K562 (cell line): ENCODE results near the gene SACS.

ENCODE experiments used
- BRD9 ChIP-seq: fragments of 450-650 bp; IDR thresholded peaks from 2 replicates; pipeline ENCODE4 v1.6.1; 2018; ENCODE audit warnings: low read depth; ENCODE audit not compliant: partially characterized antibody
- CHAMP1 ChIP-seq: fragments of 450-650 bp; IDR thresholded peaks from 2 replicates; pipeline ENCODE4 v1.6.1; 2016; ENCODE audit warnings: mild to moderate bottlenecking
- POLR2AphosphoS5 ChIP-seq: IDR thresholded peaks from 2 replicates; pipeline ENCODE4 v1.6.1; 2011; ENCODE audit warnings: mild to moderate bottlenecking, low read depth, low read length, moderate library complexity; ENCODE audit not compliant: control insufficient read depth, insufficient read depth
- SIN3A ChIP-seq, 2 experiments: fragments of 150-350 bp in 1 of 2; IDR thresholded peaks; 2 replicates each; pipeline ENCODE4 v1.6.1; 2011 to 2016; ENCODE audit warnings: borderline replicate concordance in 2 of 2, low read depth in 2 of 2, low read length in 2 of 2, mild to moderate bottlenecking in 2 of 2, moderate library complexity in 2 of 2; ENCODE audit not compliant: control insufficient read depth in 1 of 2

DNA sequence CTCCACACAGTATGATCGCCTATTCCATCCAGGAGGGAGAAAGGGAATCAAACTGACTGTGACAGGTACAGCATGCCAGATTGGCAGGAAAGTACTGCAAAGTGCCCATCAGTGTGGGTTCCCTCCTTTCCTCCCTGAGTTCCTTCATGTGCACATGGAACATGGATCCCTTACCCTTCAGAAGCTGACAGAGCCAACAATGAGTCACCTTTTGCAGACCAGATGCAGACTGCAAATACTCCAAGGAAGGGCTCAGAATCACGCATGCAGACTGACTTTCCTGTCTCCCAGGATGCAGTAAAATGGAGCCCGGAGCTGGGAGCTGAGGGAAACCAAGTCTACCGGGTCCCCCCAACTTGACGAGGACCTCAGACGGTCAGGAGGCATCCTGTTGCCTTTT lies 41.8 kb downstream of the SACS start:
- TF ChIP-seq POLR2AphosphoS5 (no peak), SIN3A (IDR thresholded peaks at IDR 0.05; ENCODE audit: borderline replicate concordance in 2 of 2, control insufficient read depth in 1 of 2, low read depth in 2 of 2, low read length in 2 of 2) (no peak), BRD9 (no peak), CHAMP1 (no peak)
